Measurements from ENCODE around the gene A3GALT2.
"Not testable (repeated sequence)": the region's sequence is repeated elsewhere in the genome, so short reads cannot be mapped to it uniquely, and the experiment has no call there.

Gene A3GALT2

DNA sequence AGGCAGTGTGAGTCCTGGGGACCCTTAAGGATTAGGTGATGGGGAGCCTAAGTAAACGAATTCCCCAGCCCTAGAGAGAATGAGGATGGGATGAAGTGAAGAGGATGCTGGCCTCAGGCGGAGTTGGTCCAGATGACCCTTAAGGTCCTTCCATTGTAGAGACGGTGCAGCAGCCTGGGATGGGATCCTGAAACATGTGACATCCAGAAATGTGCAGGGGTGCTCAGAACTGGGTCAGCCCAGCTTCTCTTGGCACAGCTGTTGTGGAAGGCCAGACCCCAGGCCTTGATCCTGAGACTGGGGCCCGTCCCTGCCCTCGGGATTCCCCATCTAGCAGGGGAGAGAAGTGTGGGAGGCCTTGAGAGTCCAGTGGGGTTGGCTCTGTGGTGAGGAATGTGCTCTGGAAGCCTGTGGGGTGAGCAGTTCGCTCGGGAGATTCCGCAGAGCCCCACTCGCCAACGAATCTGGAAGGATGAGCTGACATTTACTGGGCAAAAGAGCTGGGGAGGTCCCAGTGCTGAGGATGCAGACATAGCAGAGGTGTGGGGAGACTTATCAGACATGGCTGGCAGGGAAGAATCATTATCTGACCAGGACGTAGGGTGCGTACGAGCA is 28.1 kb downstream of the A3GALT2 start:
- no peak for DNase-seq (ENCODE audit: low spot score)

DNA sequence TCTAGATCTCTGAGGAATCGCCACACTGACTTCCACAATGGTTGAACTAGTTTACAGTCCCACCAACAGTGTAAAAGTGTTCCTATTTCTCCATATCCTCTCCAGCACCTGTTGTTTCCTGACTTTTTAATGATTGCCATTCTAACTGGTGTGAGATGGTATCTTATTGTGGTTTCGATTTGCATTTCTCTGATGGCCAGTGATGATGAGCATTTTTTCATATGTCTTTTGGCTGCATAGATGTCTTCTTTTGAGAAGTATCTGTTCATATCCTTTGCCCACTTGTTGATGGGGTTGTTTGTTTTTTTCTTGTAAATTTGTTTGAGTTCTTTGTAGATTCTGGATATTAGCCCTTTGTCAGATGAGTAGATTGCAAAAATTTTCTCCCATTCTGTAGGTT is 30.3 kb downstream of the A3GALT2 start:
- DNase-seq (ENCODE audit: low spot score) = not testable (repeated sequence)

DNA sequence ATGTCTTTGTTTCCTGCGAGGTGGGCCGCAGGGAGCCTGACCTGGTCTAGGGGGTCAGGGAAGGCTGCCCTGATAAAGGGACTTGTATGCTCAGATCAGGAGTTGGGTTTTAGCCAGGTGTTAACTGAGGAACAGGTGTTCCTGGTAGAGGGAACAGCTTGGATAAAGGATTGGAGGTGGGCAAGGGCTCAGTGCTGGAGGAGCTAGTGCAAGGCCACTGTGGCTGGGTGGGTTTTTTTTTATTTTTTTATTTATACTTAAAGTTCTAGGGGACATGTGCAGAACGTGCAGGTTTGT is 31.1 kb downstream of the A3GALT2 start:
- DNase-seq (ENCODE audit: low spot score) = no peak

DNA sequence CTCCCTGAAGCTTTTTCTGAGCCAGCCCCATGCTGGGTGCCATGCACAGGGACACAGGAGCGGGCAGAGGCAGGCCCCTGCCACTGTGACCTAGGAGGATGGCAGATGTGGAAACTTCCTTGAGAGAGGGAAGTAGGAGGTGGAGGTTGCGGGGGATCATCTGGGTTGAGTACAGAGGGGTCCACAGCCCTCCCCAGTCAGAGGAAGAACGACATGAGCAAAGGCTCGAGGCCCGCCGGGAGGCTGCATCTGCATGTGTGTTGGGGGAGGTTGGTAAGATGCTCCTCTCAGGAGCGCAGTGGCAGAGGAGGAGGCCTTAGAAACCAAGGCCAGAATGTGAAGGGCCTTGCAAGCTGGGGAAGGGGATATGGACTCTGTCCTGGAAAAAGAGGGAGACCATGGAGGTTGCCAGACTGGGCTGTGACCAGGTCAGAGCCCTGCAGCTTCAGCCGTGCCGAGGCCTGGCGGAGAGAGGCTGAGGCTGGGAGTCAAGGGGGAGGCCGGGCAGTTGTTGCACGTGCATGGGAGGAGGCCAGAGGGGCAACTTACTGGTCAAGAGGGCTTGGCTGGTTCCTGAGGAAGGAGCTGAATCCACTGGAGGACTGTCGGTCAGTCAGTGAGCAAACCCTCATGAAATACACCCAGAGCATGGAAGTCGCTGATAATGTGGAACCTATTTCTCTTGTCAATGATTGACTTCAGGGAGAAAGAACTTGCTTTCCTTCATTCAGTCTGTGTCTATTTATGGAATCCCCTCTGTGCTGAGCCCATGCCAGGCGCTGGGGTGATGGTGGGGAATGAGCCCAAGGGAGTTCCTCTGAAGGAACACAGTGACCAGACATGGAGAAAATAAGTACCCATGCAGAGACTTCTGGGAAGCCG is 31.7 kb downstream of the A3GALT2 start:
- no peak for DNase-seq (ENCODE audit: low spot score)

DNA sequence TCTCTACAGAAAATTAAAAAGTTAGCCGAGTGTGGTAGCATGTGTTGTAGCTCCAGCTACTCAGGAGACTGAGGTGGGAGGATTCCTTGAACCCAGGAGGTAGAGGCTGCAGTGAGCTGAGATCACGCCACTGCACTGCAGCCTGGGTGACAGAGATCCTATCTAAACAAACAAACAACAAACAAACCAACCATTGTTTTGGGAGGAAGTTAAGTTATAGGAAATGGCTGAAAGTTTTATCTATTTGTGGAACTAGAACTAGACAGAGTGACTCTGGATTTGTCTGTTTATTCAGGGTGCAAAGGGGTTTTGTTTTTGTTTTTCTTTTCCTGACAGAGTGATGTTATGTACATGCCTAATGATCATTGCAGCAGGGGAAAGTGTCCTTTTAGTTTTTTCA is 33.6 kb downstream of the A3GALT2 start:
- no peak for DNase-seq (ENCODE audit: low spot score)

DNA sequence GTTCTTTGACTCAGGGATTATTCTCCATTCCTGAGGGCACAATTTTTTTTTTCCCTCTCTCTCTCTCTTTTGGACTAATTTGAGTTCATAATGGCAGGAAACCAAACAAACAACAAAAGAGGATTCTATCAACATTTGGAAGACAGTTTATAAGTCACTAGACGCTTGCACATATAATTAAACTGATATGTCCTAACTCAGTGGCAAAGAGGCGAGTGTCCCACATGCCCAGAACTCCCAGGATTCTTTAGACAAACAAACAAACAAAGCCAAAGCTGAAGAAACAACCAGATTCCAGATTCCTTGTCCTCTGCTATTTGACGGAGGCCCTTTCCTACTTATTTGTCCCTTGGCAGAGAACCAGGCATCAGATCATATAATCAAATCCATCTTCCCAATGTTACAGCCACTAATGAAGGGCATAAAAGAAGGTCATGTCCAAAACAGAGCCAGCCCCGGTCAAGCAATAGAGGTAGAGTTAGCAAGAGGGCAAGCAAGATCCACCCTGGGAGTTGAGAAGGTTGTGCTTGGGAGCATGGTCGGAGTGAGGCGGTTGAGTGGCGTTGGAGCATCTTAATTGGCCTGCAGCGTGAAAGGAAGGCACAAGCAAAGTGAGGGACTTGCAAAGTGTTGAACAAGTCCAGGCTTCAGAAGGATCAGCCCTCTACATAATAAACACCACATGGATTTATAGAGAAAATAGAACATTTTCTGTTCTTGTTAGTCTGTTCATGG is 34.3 kb downstream of the A3GALT2 start:
- DNase-seq (ENCODE audit: low spot score) = no peak

DNA sequence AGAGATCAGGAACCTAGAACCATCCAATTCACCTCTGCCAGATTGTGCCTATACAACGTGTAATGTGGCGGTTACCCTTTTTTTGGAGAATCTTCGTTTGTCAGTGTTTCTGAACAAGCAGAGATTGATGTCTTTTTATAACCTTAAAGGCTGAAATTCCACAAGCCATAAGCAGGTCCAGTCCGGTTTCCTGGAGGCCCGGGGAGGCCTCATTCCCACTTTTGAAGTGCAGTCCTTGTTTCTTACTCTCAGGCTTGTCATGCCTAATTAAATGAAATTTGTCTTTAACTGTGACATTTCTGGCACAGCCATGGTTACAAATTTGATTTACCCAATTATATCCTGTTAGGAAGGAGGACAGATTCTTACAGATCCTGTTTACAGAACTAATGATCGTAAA is 36.8 kb downstream of the A3GALT2 start:
- DNase-seq (ENCODE audit: low spot score) = no peak

DNA sequence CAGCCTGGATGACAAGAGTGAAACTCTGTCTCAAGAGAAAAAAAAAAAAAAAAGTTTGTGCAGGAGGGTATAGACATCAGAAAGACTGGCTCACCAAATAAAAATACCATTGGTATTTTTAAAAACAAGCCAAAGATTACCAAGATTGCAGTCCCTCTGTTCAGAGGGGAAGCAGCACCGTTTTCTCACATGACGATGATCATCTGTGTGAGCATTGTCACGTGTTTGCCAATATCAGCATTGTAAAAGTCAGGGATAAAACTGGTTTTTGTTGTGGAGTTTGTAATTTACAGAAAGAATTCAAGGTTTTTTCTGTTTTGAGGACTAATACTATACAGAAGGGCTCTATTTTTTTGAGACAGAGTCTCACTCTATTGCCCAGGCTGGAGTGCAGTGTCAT is 38.1 kb downstream of the A3GALT2 start:
- no peak for DNase-seq (ENCODE audit: low spot score)

DNA sequence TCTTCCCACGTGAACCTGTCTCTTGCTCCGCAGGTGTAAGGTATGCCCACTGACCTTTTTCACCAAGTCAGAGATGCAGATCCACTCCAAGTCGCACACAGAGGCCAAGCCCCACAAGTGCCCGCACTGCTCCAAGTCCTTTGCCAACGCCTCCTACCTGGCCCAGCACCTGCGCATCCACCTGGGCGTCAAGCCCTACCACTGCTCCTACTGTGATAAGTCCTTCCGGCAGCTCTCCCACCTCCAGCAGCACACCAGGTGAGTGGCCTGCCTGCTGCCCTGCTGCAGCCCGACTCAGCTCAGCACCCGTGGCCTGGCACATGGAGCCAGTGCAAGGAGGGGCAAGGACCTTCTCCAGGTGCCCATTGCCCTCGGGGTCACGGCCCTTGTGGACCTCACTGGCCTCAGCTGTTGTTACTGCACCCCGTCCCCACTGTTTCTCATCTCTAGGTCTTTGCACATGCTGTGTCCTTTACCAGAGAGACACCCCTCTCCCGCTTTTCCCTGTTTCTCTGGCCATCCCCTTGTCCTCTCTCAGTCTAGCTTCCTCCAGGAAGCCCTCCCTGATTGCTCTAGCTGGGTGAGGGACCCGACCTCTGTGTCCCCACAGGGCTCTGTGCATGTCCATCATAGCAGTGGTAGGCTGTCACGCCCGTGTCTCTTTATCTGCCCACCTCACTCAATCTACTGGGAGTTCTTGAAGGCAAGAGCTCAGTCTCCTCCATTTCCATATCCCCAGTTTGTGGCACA is 39.2 kb downstream of the A3GALT2 start:
- DNase-seq (ENCODE audit: low spot score) = no peak

DNA sequence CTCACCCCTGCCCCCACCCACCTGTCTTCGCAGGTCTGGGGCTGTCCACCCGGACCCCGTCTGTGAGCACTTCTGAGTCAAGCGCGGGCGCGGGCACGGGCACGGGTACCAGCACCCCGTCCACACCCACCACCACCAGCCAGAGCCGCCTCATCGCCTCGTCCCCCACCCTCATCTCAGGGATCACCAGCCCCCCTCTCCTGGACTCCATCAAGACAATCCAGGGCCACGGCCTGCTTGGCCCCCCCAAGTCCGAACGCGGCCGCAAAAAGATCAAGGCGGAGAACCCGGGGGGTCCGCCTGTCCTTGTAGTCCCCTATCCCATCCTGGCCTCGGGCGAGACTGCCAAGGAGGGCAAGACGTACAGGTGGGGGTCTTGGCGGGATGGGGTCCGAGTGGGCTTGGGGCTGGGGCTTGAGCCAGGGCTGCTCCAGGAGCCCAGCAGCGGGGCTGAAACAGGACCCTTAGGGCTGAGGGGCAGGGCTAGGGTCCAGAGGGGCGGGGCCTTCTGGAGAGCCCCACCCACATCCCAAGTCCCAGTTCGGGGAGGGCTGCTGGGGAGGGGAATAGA is 40.7 kb downstream of the A3GALT2 start:
- no peak for DNase-seq (ENCODE audit: low spot score)

DNA sequence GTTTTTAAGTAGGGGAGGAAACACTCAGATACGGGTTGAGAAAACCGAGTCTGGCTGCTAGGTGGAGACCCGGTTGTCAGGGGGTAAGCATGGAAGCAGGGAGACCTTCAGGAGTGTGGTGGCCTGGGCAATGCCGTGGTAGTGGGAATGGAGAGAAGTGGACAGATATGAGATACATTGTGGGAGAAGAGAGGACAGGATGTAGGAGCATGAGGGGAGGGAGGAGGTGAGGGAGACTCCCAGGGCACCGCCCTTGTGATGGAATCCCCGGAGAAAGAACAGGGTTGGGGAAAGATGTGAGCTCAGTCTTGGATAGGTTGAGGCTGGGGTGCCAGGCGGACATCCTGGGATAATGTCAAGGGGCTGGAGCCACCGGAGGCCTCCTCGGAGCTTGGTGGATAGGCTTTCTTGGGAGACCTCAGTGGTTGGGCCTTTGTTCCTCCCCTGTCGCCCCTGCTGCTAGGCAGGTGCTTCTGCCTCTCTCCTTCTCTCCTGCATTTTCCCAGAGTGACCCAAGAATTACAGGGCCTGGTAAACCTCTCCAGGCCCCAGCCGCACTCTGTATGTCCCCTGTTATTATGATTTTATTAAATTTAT is 43.3 kb downstream of the A3GALT2 start:
- no peak for DNase-seq (ENCODE audit: low spot score)

DNA sequence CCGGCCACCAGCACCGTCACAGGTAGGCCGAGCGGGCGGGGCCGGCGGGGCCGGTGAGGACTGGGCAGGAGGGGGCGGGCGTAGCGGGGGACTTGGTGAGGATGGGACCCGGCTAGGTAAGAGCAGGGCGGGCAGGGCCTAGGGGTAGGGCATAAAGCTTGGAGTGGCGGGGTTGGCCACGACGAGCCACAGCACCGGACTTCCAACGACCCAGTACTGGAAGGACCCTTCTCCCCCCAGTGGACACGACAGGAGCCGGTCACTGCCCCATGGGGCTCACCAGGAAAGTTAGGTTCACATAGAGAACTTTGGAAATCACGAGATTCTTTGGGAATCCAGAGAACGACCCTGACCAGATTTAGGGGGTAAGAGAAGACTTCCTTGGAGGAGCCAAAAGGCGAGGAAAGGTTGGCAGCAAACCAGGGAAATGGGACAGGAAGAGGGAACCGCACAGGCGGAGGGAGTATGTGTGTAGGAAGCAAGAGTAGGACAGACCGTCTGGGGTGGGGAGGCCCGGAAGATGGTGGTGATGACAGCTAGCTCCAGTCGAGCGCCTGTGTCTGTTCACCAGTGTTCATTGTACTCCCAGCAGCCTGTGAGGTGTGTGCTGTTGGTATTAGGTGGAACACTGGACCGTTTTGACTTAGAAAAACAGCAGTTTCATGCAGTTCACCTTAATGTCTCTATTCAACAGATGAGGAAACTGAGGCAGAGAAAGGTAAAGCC is 44.2 kb downstream of the A3GALT2 start:
- DNase-seq (ENCODE audit: low spot score) = no peak

DNA sequence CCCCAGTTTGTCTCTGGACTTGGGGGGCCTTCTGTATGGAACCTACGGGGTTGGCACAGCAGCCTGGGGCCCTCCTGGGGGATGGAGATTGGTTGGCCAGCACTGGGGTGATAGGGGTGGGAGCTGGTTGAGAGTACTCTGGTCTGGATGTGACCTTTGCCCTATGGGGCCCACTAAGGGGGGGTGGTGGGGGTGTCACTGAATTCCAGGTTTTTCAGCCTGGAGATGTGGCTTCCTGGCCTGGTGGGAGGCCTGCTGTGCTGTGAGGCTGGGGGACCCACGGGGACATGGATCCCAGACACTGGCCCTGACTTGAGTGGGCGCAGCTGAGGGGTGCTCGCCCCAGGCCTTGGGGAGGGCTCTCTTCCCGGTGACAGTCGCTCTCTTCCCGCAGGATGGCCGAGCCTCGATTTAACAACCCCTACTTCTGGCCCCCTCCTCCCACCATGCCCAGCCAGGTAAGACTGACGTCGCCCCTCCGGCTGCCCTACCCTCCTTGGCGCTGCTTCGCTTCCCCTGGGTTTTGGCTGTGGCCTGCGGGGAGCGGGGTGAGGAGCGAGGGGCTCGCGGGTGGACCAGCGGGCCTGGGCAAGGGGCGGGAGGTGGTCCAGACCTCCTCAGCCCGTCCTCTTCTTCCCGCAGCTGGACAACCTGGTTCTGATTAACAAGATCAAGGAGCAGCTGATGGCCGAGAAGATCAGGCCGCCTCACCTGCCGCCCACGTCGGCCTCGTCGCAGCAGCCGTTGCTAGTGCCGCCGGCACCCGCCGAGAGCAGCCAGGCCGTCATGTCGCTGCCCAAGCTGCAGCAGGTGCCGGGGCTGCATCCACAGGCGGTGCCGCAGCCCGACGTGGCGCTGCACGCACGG is 45.0 kb downstream of the A3GALT2 start:
- no peak for DNase-seq (ENCODE audit: low spot score)

DNA sequence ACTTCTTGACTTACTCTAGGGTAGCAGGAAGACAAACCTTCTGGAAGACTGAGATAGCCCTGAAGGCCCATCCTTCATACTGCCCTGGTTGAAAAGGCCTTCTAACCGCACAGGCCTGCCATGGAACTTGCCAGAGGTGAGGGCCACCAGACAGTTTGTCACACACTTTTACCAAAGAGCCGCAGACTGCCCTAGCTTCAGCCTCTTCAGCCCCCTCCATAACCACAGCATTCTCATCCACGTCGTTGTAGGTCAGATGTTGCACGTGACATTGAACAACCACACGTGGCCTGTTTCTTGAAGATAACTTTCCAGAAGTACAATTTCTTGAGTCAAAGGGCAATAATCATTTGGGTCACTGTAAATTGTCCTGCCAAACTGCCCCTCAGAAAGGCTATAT is 45.7 kb downstream of the A3GALT2 start:
- no peak for DNase-seq (ENCODE audit: low spot score)

DNA sequence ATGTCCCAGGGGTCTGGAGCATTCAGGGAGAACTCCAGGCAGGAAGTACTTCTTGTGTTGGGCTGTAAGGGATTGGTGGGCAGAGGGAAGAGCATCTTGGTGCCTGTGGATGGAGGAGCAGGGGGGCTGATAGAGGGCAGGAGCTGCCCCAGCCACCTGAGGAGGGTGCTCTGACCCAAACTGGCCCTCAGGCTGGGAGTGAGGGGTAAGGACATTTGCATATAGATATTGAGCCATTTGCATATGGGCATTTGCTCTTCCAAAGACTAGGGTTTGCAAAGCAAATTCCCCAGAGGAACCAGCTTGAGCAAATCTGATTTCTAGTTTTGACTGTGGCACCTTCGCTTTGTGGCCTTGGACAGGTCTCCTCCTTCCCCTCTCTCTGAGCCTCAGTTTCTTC is 46.5 kb downstream of the A3GALT2 start:
- DNase-seq (ENCODE audit: low spot score) = no peak

DNA sequence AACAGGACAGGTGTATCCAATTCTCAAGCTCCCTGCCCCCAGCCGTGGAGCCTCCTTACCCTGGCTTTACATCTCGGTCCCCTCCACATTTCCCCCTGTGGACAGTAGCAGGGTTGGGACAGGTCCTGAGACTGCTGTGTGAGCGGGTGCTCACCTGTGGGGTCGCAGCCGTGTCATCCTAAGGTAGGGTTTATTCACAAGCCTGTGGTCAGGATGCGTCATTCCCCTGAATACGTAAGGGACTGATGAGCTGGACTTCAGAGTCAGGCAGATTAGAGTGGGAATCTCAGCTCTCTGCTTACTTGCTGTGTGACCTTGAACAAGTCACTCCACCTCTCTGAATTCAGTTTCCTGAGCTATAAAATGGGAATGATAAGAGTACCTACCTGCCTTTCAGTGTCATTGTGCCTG is 46.9 kb downstream of the A3GALT2 start:
- DNase-seq (ENCODE audit: low spot score) = no peak

DNA sequence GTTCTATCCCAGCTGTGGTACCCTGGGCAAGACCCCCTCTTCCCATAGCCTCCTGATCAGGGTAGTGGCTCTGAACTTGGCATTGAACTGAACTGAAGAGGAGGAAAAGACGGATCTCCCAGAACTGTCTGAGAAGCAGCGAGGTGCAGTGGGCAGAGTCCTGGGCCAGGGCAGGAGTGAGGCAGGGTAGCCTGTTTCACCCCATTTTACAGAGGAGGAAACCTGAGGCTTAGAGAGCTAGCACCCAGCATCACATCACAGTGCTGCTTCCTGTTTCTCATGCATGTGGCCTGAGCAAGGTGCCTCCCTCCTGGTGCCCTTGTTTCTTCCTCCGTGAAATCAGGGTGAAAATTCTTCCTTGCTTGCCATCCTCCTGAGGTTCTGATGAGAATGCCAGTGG is 47.5 kb downstream of the A3GALT2 start:
- no peak for DNase-seq (ENCODE audit: low spot score)

DNA sequence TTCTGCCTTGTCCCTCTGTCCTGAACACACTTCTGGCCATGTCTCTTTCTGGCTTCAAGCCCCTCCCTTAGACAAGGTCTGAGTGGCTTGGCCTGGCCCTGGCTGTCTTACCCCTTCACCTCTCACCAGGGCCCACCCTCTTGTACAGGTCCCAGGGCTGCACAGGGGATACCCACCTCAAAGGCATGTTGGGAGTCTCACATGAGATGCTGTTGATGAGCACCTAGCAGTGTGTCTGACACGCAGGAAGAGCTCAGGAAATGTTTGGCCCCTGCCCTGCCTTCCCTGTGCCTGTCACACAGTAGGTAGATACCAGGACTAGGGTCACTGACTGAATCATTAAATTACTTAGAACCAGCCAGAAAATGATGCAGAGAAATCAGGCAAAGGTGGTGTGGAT is 48.0 kb downstream of the A3GALT2 start:
- no peak for DNase-seq (ENCODE audit: low spot score)

DNA sequence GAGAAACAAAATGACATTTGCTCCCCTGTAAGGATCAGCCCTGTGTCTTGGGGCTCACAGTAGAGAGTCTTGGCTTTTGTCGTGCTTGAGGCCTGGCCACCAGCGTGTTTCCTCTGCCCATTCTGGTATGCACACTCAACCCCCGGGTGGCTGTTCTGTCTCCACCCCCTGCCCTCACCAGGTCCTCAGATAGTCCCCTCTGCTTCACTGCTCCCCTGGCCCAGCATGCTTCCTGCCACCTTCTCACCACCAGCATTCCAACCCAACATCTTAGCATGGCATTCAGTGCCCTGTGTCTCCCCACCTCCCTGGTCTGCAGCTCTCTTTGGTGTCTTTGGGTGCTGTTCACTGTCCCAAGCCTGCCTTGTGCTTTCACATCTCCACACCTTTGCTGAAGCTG is 48.4 kb downstream of the A3GALT2 start:
- DNase-seq (ENCODE audit: low spot score) = no peak

Data from COLO829 (cell line).